ENCODE measurements around the gene ACOX1.

The ACOX1 gene

GRCh38 chr17:76000755-76001521, 22.0 kb upstream of the ACOX1 start, which contains the start of gene CDK3 (continued):
- no peak for TF ChIP-seq REST (tag by site-specific recombination; IDR thresholded peaks at IDR 0.05)
- TF ChIP-seq ZBTB26 (tag by site-specific recombination; optimal IDR thresholded peaks at IDR 0.05), result peak; percentile 2
- no peak for TF ChIP-seq ZNF426 (tag by site-specific recombination; IDR thresholded peaks at IDR 0.05)
- TF ChIP-seq OVOL3 (tag by site-specific recombination; IDR thresholded peaks at IDR 0.05), result no peak

DNA sequence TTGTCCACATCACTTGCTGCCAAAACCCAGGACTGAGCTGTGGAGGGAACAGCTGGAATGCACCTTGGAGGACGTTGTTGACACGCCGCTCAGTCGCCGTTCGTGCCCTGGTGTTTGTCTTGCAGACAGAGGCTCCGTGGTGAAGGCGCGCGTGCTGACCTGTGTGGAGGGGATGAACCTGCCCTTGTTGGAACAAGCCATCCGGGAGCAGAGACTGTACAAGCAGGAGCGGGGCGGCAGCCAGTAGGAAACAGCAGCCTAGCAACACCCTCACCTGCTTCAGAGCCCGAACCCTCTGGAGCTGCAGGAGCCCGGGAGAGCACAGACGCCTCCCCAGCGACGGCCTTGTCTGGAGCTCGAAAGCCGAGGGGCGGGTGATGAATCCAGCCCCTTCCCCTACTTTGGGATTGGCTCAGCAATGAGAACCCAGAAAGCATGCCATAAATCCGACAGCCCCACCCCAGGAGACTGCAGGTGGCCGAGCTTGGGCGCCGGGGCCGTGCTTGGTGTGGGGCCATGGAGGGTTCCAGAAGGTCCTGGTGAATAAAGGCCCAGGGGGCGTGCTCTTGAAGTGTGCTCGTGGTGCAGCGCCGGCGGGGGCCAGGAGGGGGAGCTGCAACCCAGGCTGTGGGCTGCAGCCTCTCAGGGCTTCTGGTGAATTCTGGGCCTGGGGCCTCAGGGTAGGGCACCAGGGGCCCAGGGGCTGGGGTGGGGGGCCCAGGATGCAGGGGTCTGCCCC, 21.2 kb upstream of the ACOX1 start:
- no peaks in the 10 kb centered on the region for H3K4me1 ChIP-seq (ENCODE audit: control insufficient read depth, insufficient read depth, low read length)
- H3K9me3 ChIP-seq (ENCODE audit: control insufficient read depth, insufficient read depth, low read depth, low read length), result no peaks in the 10 kb centered on the region
- peak; percentile 22; the same call in 1 of the 2 replicates for TF ChIP-seq ZNF654 (tag by site-specific recombination; IDR thresholded peaks at IDR 0.05; ENCODE audit: low read depth)
- TF ChIP-seq ZNF214 (tag by site-specific recombination; IDR thresholded peaks at IDR 0.05; ENCODE audit: borderline replicate concordance), result no peak
- 0 out of 2 replicates have a peak, but pooled peaks have one; percentile 28 for TF ChIP-seq KLF9 (tag by site-specific recombination; IDR thresholded peaks at IDR 0.05; ENCODE audit: low read depth)
- 0 out of 2 replicates have a peak, but pooled peaks have one; percentile 44 for TF ChIP-seq ZNF2 (tag by site-specific recombination; IDR thresholded peaks at IDR 0.05)
- peak; percentile 78 for TF ChIP-seq CTCF (tag by site-specific recombination; IDR thresholded peaks at IDR 0.05)
- TF ChIP-seq GLIS1 (tag by site-specific recombination; IDR thresholded peaks at IDR 0.05), result peak; percentile 64; the same call in 1 of the 2 replicates
- no peak overlapping the region for H3K27ac ChIP-seq (ENCODE audit: extremely low read depth, low read depth, low read length)
- ChIA-PET CTCF (interaction anchor here (0.5 to 12.1 kb wide), 38 partner anchors 9 to 1213 kb away, joined by 3 to 224 read pairs (median 4); partner anchors contain the start of genes FBF1 and MRPL38), POLR2A (interaction anchor here (0.6 to 1.3 kb wide), 5 partner anchors 20 to 220 kb away, joined by 3 to 8 read pairs (median 4); partner anchors contain the start of genes FBF1 and MRPL38)
- no peak overlapping the region for H3K4me3 ChIP-seq (ENCODE audit: low read depth, low read length)
- peaks cover 0 to 4% of the 10 kb centered on the region in 2 experiments; a peak in 1 of 3 replicates for H3K36me3 ChIP-seq (ENCODE audit: control insufficient read depth in 2 of 2, insufficient read depth in 1 of 2, low read length in 2 of 2)

DNA sequence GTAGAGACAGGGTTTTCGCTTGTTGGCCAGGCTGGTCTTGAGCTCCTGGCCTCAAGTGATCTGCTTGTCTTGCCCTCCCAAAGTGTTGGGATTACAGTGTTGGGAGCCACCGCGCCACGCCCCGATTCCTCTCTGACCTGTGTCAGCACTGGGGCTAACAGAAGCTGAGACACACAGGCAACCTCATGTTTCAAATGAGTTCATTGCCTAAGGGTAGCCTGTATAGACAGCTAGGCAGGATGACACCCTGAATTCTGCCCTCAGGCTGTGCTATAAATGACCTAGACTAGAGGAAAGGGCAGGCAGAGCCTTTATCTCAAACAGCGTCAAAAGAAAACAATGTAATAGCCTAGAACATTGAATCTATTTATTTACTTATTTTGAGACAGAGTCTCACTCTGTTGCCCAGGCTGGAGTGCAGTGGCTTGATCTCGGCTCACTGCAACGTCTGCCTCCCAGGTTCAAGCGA, 19.4 kb upstream of the ACOX1 start:
- POLR2A ChIA-PET, result interaction anchor here (0.5 to 1.3 kb wide), 9 partner anchors 10 to 266 kb away, joined by 3 to 7 read pairs (median 4); partner anchors contain the start of genes ACOX1 and FBF1
- Histone ChIP-seq H3K4me3 (ENCODE audit: low read depth, low read length) (no peak overlapping the region), H3K4me1 (ENCODE audit: control insufficient read depth, insufficient read depth, low read length) (no peaks in the 10 kb centered on the region), H3K9me3 (ENCODE audit: control insufficient read depth, insufficient read depth, low read depth, low read length) (no peaks in the 10 kb centered on the region), H3K36me3 (ENCODE audit: control insufficient read depth in 2 of 2, insufficient read depth in 1 of 2, low read length in 2 of 2) (peaks cover 0 to 4% of the 10 kb centered on the region in 2 experiments; a peak in 1 of 3 replicates), H3K27ac (ENCODE audit: extremely low read depth, low read depth, low read length) (no peak overlapping the region)
- CTCF ChIA-PET, result interaction anchor here (0.9 to 12.1 kb wide), 8 partner anchors 12 to 281 kb away, joined by 3 to 224 read pairs (median 25); partner anchors contain the start of gene MRPL38
- TF ChIP-seq SETDB1 (IDR thresholded peaks at IDR 0.05; ENCODE audit: insufficient read length, low read length), result no peak
- peak; percentile 60; the same call in 1 of the 2 replicates for TF ChIP-seq ZNF121 (tag by site-specific recombination; IDR thresholded peaks at IDR 0.05)

All from HEK293 (cell line).